Fibroblast of skin of left biceps (primary cell): ENCODE data around the gene CHKB.

Experiments used
- DNase-seq, 2 experiments: peaks; one replicate each; pipeline ENCODE4 v3.0.0-alpha.2; 2013; ENCODE audit warnings: low read depth in 2 of 2

Gene CHKB

GRCh38 chr22:50599816-50600455, 17.3 kb upstream of the CHKB start:
- DNase-seq, result no peak

DNA sequence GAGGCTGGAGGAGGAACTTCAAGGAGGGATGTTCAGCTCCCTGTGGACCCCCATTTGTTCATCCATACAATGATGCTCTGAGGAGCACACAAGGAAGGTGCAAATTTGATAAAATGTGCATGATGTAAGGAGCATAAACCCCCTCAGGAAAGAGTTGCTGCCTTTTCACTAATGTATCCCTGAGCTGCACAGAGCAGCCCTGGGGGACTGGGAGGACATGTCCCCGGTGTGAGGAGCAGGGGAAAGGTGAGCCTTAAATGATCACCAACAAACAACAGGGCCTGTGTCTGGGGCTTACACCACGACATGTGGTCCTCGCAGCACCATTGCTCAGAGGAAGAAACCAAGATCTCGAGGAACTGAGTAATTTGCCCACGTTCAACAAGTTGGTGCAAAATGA, 14.4 kb upstream of the CHKB start:
- DNase-seq, result no peak

GRCh38 chr22:50595189-50595588, 12.5 kb upstream of the CHKB start:
- DNase-seq, result no peak

GRCh38 chr22:50587407-50587806, 4.8 kb upstream of the CHKB start:
- DNase-seq, result no peak

DNA sequence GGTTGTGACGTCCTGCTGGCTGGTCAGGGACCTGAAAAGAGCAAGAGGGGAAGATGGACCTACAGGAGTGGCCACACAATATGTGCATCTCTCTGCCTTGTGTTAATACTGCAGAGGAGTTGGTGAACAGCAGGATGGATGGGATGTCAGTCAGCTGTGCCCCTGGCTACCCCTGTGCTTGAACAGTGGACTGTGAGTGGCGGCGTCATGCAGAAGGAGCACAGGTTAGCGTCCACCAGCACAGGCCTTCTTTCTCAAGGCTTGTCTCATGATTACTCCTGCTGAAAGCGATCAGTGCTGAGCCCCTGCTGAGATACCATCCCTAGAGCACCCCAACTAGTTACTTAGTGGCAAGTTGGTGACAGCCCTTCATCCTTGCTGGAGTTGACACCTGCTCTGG, 3.8 kb upstream of the CHKB start:
- DNase-seq, result no peak

DNA sequence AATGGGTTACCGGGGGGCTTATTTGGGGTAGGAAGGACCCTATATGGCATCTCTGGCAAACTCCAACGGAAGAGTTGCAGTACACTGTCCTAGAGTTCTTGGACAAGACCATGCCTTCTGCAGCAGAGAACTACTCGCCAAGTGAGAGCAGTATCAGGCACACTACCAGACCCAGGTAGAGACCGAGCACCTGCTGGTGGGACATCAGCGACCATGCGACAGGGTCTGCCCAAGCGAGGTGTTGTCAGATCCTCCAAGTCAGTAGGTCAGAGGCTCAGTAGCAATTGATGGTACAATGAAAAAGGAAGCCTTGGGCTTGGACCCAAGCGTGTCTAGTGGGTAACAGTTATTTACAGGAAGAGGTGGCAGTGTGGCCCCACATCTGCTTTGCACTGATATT, 3.1 kb upstream of the CHKB start:
- DNase-seq, result no peak

GRCh38 chr22:50585238-50585637, 2.6 kb upstream of the CHKB start:
- no peak for DNase-seq

- no peak for DNase-seq
These were observed 1.8 kb upstream of the CHKB start for GRCh38 chr22:50584106-50585096.

- no peak for DNase-seq
These were observed 729 bp upstream of the CHKB start for GRCh38 chr22:50583294-50583861.

- DNase-seq, result no peak
These were observed 628 bp downstream of the CHKB start for GRCh38 chr22:50581950-50582492.

GRCh38 chr22:50581031-50581949, 1.4 kb downstream of the CHKB start:
- no peak for DNase-seq

DNA sequence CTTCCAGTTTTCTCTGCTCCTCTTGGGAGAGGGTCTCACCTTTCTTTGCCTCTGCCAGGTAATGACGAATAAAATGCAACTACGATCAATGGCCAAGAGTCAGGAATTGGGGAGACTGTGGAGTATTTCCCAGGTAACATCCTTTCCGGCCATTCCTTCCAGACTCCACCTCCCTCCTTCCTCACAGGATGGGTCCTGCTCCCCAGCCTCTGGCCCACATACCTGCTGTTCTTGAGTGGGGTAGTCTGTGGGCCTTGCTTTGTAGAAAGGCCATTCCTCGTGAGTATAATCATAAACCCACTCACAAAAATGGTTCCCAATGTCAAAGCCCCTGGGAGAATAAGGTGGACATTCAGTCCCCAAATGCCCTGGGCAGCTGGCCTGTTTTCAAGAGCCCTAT, 2.9 kb downstream of the CHKB start:
- no peak for DNase-seq

GRCh38 chr22:50578776-50579310, 3.8 kb downstream of the CHKB start:
- DNase-seq, result no peak

- DNase-seq, result no peak
These were observed 4.5 kb downstream of the CHKB start, which contains the start of gene CPT1B for GRCh38 chr22:50577987-50578775. TSS of gene CPT1B (minus strand) at chr22:50578427. CDS start at chr22:50577915, 512 bp downstream.

GRCh38 chr22:50577697-50577986, 5.0 kb downstream of the CHKB start:
- no peak for DNase-seq

DNA sequence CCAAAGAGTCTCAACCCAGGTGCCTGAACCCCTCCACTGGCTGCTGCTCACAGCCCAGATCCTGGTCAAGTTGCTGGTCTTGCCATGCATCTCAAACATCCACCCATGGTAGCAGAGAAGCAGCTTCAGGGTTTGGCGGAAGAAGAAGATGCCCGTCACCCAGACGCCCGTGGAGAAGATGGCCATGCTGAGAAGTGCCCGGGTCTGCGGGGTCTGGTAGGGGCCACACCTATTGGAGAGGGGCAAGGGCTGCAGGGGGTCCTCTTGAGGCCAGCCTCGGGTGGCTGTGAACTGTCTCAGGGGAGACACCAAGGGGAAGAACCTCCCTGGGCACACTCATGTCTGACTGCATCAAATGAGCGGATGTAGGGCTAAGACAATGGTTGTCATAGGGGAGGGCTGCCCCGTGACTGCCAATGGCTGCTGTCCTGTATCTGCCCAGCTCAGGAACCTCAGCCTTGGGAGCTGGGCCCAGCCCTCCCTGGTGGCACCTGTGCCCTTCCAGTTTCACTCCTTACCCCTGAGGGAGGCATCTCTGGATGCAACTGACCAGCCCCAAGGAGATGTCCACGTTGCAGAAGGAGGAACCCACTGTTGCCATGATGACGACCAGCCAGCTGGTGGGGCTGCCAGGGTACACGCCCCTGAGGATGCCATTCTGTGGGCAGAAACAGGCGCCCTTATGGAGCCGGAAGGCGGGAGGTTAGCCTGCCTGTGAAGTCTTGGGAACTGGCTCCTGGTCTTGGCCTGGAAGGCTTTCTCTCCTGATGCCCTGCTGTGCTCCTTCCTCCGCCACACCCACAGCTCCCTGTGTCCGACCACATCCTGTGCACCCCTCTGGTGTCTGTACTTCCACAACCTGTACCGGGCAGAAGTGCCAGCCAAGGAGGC, 5.6 kb downstream of the CHKB start:
- DNase-seq, result no peak

DNA sequence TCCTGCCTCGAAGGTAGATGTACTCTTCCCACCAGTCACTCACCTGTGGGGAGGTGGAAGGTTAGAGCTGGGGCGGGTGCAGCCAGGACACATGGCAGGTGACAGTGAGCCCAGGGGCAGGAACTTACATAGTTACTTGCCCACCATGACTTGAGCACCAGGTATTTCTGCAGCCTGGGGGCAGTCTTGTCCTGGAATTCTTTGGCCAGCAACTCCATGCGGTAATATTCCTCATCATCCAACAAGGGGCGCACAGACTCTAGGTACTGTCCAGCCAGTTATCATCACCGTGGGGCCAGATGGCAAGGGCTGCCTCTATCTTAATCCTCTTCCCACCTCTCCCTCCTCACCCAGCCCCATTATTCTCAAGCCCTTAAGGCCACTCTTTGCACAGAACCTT, 6.6 kb downstream of the CHKB start:
- no peak for DNase-seq

- no peak for DNase-seq
These were observed 7.2 kb downstream of the CHKB start for GRCh38 chr22:50575426-50575941.

DNA sequence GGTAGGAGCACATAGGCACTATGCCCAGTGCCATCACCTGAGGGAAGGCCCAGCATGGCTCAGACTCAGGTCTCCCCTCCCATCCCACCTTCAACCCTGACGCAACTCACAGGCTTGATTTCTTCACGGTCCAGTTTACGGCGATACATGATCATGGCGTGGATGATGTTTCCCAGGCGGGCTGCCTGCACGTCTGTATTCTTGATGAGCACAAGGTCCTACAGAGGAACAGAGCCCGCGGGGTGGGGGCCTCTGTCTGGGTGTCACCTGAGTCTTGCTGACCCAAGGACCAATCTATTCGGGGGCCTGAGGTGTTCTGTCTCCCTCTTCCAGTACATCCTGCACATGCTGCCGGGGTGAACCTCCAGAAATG, 8.3 kb downstream of the CHKB start:
- DNase-seq, result no peak
